IMR-90 (cell line): ENCODE measurements around the gene PAX5. TPM values are rescaled to one million over a fixed set of nuclear protein-coding genes. Genes with fewer than 3 reads are reported as not detected.

Experiments used
- ATAC-seq: fragments of 200-7000 bp; cut with Tn5 transposase; 2 replicates; pipeline ENCODE4 v1.9.1; 2020; ENCODE audit warnings: low read depth, mild to moderate bottlenecking, moderate library complexity
- BruUV-seq: library from RNA; stranded (reverse); fragments of 400-500 nt; replicated peaks from 2 replicates; lab custom pipeline; 2021; lab: Mats Ljungman, UMichigan
- CTCF ChIA-PET: fragments of 300-600 bp; formaldehyde crosslinking; extraction: SDS; loops from one replicate; lab custom pipeline; 2021; ENCODE audit warnings: antibody characterized with exemption; lab: Yijun Ruan, JAX
- POLR2A ChIA-PET: fragments of 300-600 bp; sonication (Branson Sonifier 250); formaldehyde crosslinking; loops from one replicate; lab custom pipeline; 2022; ENCODE audit warnings: antibody characterized with exemption; ENCODE audit not compliant: unreplicated experiment; lab: Charles Lee
- DNase-seq: peaks from one replicate; pipeline ENCODE4 v3.0.0; 2013
- H2AFZ ChIP-seq: replicated peaks from 2 replicates; pipeline ENCODE3; 2013; ENCODE audit warnings: low read length, mild to moderate bottlenecking; ENCODE audit not compliant: poor library complexity
- H2AK5ac ChIP-seq: 2 replicates; pipeline ENCODE4 v1.6.1; 2013; ENCODE audit warnings: low read depth, low read length, inconsistent platforms
- H2AK9ac ChIP-seq: replicated peaks from 2 replicates; pipeline ENCODE3; 2013; ENCODE audit warnings: mild to moderate bottlenecking, low read depth, low read length, moderate library complexity; ENCODE audit not compliant: poor library complexity
- H2BK120ac ChIP-seq: 2 replicates; pipeline ENCODE4 v1.6.1; 2013; ENCODE audit warnings: low read depth, low read length, inconsistent platforms
- H2BK15ac ChIP-seq: 3 replicates; pipeline ENCODE4 v1.6.1; 2013; ENCODE audit warnings: low read depth, low read length, inconsistent platforms
- H2BK20ac ChIP-seq: 2 replicates; pipeline ENCODE4 v1.6.1; 2013; ENCODE audit warnings: low read depth, mild to moderate bottlenecking, inconsistent platforms, low read length, moderate library complexity
- H2BK5ac ChIP-seq: 2 replicates; pipeline ENCODE4 v1.6.1; 2013; ENCODE audit warnings: mild to moderate bottlenecking, low read depth, low read length, inconsistent platforms; ENCODE audit not compliant: poor library complexity, severe bottlenecking
- H3K14ac ChIP-seq: replicated peaks from 2 replicates; pipeline ENCODE4 v1.6.1; 2013; ENCODE audit warnings: low read depth, low read length, inconsistent platforms
- H3K18ac ChIP-seq: 2 replicates; pipeline ENCODE4 v1.6.1; 2013; ENCODE audit warnings: low read depth, low read length, control low read depth
- H3K23ac ChIP-seq: 2 replicates; pipeline ENCODE4 v1.6.1; 2013; ENCODE audit warnings: low read depth, low read length, inconsistent platforms
- H3K27ac ChIP-seq: 2 replicates; pipeline ENCODE4 v1.5.1; 2013; ENCODE audit warnings: mild to moderate bottlenecking, control low read depth, low read length; ENCODE audit not compliant: insufficient read depth
- H3K27me3 ChIP-seq: 2 replicates; pipeline ENCODE4 v1.6.1; 2013; ENCODE audit warnings: low read length; ENCODE audit not compliant: control insufficient read depth, insufficient read depth
- H3K36me3 ChIP-seq: 2 replicates; pipeline ENCODE4 v1.6.1; 2013; ENCODE audit warnings: low read length, mixed read lengths; ENCODE audit not compliant: control insufficient read depth, insufficient read depth
- H3K4ac ChIP-seq: 2 replicates; pipeline ENCODE4 v1.6.1; 2013; ENCODE audit warnings: low read depth, low read length, inconsistent platforms
- H3K4me1 ChIP-seq: 2 replicates; pipeline ENCODE4 v1.6.1; 2013; ENCODE audit warnings: low read length, mixed read lengths; ENCODE audit not compliant: control insufficient read depth, insufficient read depth
- H3K4me2 ChIP-seq: 2 replicates; pipeline ENCODE4 v1.6.1; 2013; ENCODE audit warnings: low read depth, mild to moderate bottlenecking, control low read depth, low read length, moderate library complexity
- H3K4me3 ChIP-seq: 2 replicates; pipeline ENCODE4 v1.5.1; 2013; ENCODE audit warnings: low read depth, mild to moderate bottlenecking, control low read depth, low read length, moderate library complexity; ENCODE audit not compliant: insufficient read depth
- H3K56ac ChIP-seq: 2 replicates; pipeline ENCODE4 v1.6.1; 2013; ENCODE audit warnings: low read length, inconsistent platforms; ENCODE audit not compliant: insufficient read depth; ENCODE audit errors: extremely low read depth
- H3K79me1 ChIP-seq, 2 experiments: 2 replicates each; pipeline ENCODE4 v1.6.1; 2013; ENCODE audit warnings: low read length in 2 of 2, inconsistent platforms in 1 of 2, low read depth in 1 of 2
- H3K9ac ChIP-seq: 2 replicates; pipeline ENCODE4 v1.6.1; 2013; ENCODE audit warnings: low read depth, low read length, control low read depth
- H3K9me1 ChIP-seq: 2 replicates; pipeline ENCODE4 v1.6.1; 2013; ENCODE audit warnings: low read length, inconsistent platforms; ENCODE audit not compliant: insufficient read depth
- H3K9me3 ChIP-seq: 2 replicates; pipeline ENCODE4 v1.6.1; 2013; ENCODE audit warnings: low read length; ENCODE audit not compliant: control insufficient read depth, insufficient read depth
- H4K20me1 ChIP-seq: 2 replicates; pipeline ENCODE4 v1.6.1; 2013; ENCODE audit warnings: low read length, inconsistent platforms; ENCODE audit not compliant: insufficient read depth
- H4K5ac ChIP-seq: 2 replicates; pipeline ENCODE4 v1.6.1; 2013; ENCODE audit warnings: mild to moderate bottlenecking, low read depth, low read length, control low read depth
- H4K8ac ChIP-seq, 2 experiments: 2 replicates each; pipeline ENCODE4 v1.6.1; 2013; ENCODE audit warnings: low read depth in 2 of 2, low read length in 2 of 2, control low read depth in 1 of 2, inconsistent platforms in 1 of 2
- H4K91ac ChIP-seq: 2 replicates; pipeline ENCODE4 v1.6.1; 2013; ENCODE audit warnings: low read depth, low read length, inconsistent platforms; ENCODE audit not compliant: insufficient read depth
- FOS ChIP-seq: fragments of 150-350 bp; IDR thresholded peaks from 2 replicates; pipeline ENCODE4 v1.6.1; 2016; ENCODE audit warnings: low read depth, low read length
- MAFK ChIP-seq: IDR thresholded peaks from 2 replicates; pipeline ENCODE4 v1.6.1; 2012; ENCODE audit warnings: low read depth, low read length, improper control_type of control experiment
- MAZ ChIP-seq: IDR thresholded peaks from 2 replicates; pipeline ENCODE4 v1.6.1; 2012; ENCODE audit warnings: low read depth, mild to moderate bottlenecking, low read length, improper control_type of control experiment, moderate library complexity, borderline replicate concordance
- NFE2L2 ChIP-seq: fragments of 150-350 bp; IDR thresholded peaks from 2 replicates; pipeline ENCODE4 v1.6.1; 2016; ENCODE audit warnings: low read depth, mild to moderate bottlenecking, low read length
- RAD21 ChIP-seq: IDR thresholded peaks from 2 replicates; pipeline ENCODE4 v1.6.1; 2012; ENCODE audit warnings: low read length, improper control_type of control experiment
- RCOR1 ChIP-seq: IDR thresholded peaks from 2 replicates; pipeline ENCODE4 v1.6.1; 2012; ENCODE audit warnings: mild to moderate bottlenecking, low read length, improper control_type of control experiment; ENCODE audit not compliant: insufficient replicate concordance
- SMC3 ChIP-seq: fragments of 150-350 bp; IDR thresholded peaks from 2 replicates; pipeline ENCODE4 v1.6.1; 2016; ENCODE audit warnings: low read depth, mild to moderate bottlenecking, antibody characterized with exemption, low read length, moderate library complexity
- WGBS, 2 experiments: methylation state at CpG; one replicate each; pipeline versions ENCODE4 v1.1.5 to v1.1.7; 2013; ENCODE audit warnings: missing lambda C conversion rate in 2 of 2; ENCODE audit not compliant: insufficient read length in 1 of 2; ENCODE audit errors: extremely low coverage in 2 of 2; 5-methylcytosine and 5-hydroxymethylcytosine counted together
- dilution Hi-C: fragments of 300-500 bp; cut with HindIII; formaldehyde crosslinking; loops from one replicate; pipeline ENCODE4 v1.14.3; 2018; ENCODE audit warnings: low sequenced_read_pairs; ENCODE audit not compliant: unreplicated experiment
- in situ Hi-C: fragments of 300-500 bp; cut with MboI; formaldehyde crosslinking; loops from 3 replicates; pipeline ENCODE4 v1.14.3; 2019; ENCODE audit warnings: low sequenced_read_pairs, inconsistent platforms, mixed read lengths
- intact Hi-C: fragments of 100-400 bp; cut with micrococcal nuclease; formaldehyde crosslinking; loops from 2 replicates; pipeline ENCODE4 v1.10.0; 2022
- polyA plus RNA-seq, 3 experiments: library from polyadenylated mRNA; depleted of rRNA; stranded (reverse); fragments of >200 nt; gene quantifications; 2 replicates each; pipeline ENCODE4 v1.2.3, GENCODE V29; 2012; ENCODE audit warnings: low replicate concordance in 1 of 3
- total RNA-seq: library from RNA; depleted of rRNA; stranded (reverse); fragments of >200 nt; gene quantifications from 2 replicates; pipeline ENCODE4 v1.2.3, GENCODE V29; 2012

PAX5 gene
- total and polyA plus RNA-seq, 2 of the 4 experiments (the other 2 are of a cell fraction) = not detected

GRCh38 chr9:36876056-36876455 is 158.0 kb downstream of the PAX5 start:
- no peak for TF ChIP-seq RCOR1
- no peak for TF ChIP-seq SMC3
- TF ChIP-seq MAFK = no peak
- no peak for TF ChIP-seq MAZ
- no peak for TF ChIP-seq FOS
- no peak for TF ChIP-seq NFE2L2
- no peak for TF ChIP-seq RAD21

More at GRCh38 chr9:36876056-36876455, 158.0 kb downstream of the PAX5 start:
- no peaks in the 10 kb centered on the region for H3K36me3 ChIP-seq
- CTCF ChIA-PET = no interaction called here
- no peaks in the 10 kb centered on the region; the same call in 1 of the 2 replicates for H4K20me1 ChIP-seq
- H4K91ac ChIP-seq = no peak overlapping the region
- no peak overlapping the region for H3K4ac ChIP-seq
- no peak overlapping the region for H2AK9ac ChIP-seq
- no peak overlapping the region for H3K27ac ChIP-seq
- H3K14ac ChIP-seq = no peak overlapping the region
- no peak overlapping the region for H3K56ac ChIP-seq
- no peak overlapping the region for H3K4me3 ChIP-seq
- DNase-seq (no peak), ATAC-seq (no peak)
- H2AK5ac ChIP-seq = no peak overlapping the region
- H2BK5ac ChIP-seq = no peak overlapping the region
- no peak overlapping the region for H2BK15ac ChIP-seq
- H3K18ac ChIP-seq = no peak overlapping the region
- H2BK20ac ChIP-seq = no peak overlapping the region
- H3K79me1 ChIP-seq = no peaks in the 10 kb centered on the region
- H3K4me1 ChIP-seq = no peaks in the 10 kb centered on the region
- no peak overlapping the region for H3K4me2 ChIP-seq
- in situ Hi-C loops = no loop called here
- H3K9me1 ChIP-seq = no peaks in the 10 kb centered on the region
- H3K23ac ChIP-seq = no peak overlapping the region
- no peak overlapping the region for H2AFZ ChIP-seq
- H3K9me3 ChIP-seq = 0 out of 2 replicates have a peak, but pooled peaks cover 2% of the 10 kb centered on the region
- no peak overlapping the region for H3K9ac ChIP-seq
- intact Hi-C loops = loop anchor here (10.0 kb wide), 1 partner anchor 109 kb away; no protein-coding TSS in a partner anchor
- POLR2A ChIA-PET = no interaction called here
- H3K27me3 ChIP-seq = peaks cover 38% of the 10 kb centered on the region
- BruUV-seq = no TSS peak
- dilution Hi-C loops = no loop called here
- no peak overlapping the region for H4K5ac ChIP-seq
- no peak overlapping the region for H4K8ac ChIP-seq
- no peak overlapping the region for H2BK120ac ChIP-seq
- no CpG with 5 or more reads among the region's 4 CpGs for WGBS, 2 experiments
